ENCODE measurements around the gene RELL1. TPM values are rescaled to one million over a fixed set of nuclear protein-coding genes. Genes with fewer than 3 reads are reported as not detected.

The RELL1 gene
- total and polyA plus RNA-seq, 10 of the 15 experiments (the other 5 are each of a cell fraction or from before 2014, with no cell fraction given) = 0.20 to 10.9 (median 3.9) TPM

DNA sequence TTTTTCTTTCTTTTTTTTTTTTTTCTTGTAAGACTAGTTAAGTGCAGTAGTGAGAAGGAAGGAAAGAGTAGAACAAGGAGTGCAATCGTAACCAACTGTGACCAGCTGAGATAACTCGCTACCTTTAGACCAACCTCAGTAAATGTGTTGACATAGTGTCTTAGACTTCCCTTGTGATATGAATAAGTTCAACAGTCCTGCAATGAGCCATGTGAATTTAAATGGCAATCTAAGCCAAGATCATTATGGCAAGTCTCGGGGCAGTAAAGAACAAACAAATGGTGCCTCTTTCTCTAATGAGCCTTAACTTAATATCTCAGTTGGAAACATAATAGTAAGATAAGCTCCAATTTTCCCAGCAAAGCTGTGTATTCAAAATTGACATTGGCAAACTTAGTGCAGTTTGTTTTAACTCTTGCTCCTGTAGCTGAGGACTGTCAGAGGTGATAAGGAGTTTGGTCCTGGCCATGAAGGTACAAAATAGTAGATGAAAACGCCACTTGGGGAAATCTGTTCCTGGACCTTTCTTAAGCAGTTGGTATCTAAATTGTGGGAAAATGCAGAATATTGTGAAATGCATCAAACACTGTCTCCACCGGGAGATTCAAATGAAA is 13.8 kb upstream of the RELL1 start:
- no peak overlapping the region for H2AFZ ChIP-seq (ENCODE audit: control insufficient read depth, low read depth, low read length)
- no peaks in the 10 kb centered on the region for H3K4me1 ChIP-seq (ENCODE audit: control insufficient read depth, insufficient read depth, low read length)
- ChIA-PET CTCF (no interaction called here), POLR2A (no interaction called here), RAD21 (ENCODE audit: unreplicated experiment) (no interaction called here), SMC1A (ENCODE audit: uncharacterized antibody, unreplicated experiment) (interaction anchor here (1.2 to 1.4 kb wide), 4 partner anchors 13 to 24 kb away, joined by 3 to 4 read pairs (median 3); partner anchors contain the start of gene RELL1)
- no peaks in the 10 kb centered on the region; a peak in 1 of 4 replicates for H3K27me3 ChIP-seq (replicated peaks in 1 of 2; ENCODE audit: control insufficient read depth in 2 of 2, insufficient read depth in 2 of 2, low read length in 1 of 2)
- FAIRE-seq = no peak
- no peaks in the 10 kb centered on the region for H3K9me3 ChIP-seq (replicated peaks; ENCODE audit: control insufficient read depth, insufficient read depth, low read length)
- TF ChIP-seq TCF3 (IDR thresholded peaks at IDR 0.05; ENCODE audit: borderline replicate concordance, insufficient read depth, low read depth, low read length) (no peak), CEBPB (IDR thresholded peaks at IDR 0.05; ENCODE audit: borderline replicate concordance in 1 of 2, low read depth in 2 of 2, low read length in 2 of 2) (no peak), ATF7 (IDR thresholded peaks at IDR 0.05; ENCODE audit: low read depth) (no peak), GABPA (IDR thresholded peaks at IDR 0.05; ENCODE audit: low read depth) (no peak), SIN3A (IDR thresholded peaks at IDR 0.05; ENCODE audit: low read depth, low read length) (no peak), RB1 (IDR thresholded peaks at IDR 0.05; ENCODE audit: borderline replicate concordance) (no peak), SRF (IDR thresholded peaks at IDR 0.05; ENCODE audit: low read depth in 2 of 2, low read length in 2 of 2) (no peak), CBFB (IDR thresholded peaks at IDR 0.05; ENCODE audit: low read depth) (no peak)
- TF ChIP-seq, protein P1, sequence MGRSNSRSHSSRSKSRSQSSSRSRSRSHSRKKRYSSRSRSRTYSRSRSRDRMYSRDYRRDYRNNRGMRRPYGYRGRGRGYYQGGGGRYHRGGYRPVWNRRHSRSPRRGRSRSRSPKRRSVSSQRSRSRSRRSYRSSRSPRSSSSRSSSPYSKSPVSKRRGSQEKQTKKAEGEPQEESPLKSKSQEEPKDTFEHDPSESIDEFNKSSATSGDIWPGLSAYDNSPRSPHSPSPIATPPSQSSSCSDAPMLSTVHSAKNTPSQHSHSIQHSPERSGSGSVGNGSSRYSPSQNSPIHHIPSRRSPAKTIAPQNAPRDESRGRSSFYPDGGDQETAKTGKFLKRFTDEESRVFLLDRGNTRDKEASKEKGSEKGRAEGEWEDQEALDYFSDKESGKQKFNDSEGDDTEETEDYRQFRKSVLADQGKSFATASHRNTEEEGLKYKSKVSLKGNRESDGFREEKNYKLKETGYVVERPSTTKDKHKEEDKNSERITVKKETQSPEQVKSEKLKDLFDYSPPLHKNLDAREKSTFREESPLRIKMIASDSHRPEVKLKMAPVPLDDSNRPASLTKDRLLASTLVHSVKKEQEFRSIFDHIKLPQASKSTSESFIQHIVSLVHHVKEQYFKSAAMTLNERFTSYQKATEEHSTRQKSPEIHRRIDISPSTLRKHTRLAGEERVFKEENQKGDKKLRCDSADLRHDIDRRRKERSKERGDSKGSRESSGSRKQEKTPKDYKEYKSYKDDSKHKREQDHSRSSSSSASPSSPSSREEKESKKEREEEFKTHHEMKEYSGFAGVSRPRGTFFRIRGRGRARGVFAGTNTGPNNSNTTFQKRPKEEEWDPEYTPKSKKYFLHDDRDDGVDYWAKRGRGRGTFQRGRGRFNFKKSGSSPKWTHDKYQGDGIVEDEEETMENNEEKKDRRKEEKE (IDR thresholded peaks at IDR 0.05) = no peak
- BruUV-seq (replicated peaks) = no TSS peak
- no peak overlapping the region for H3K4me3 ChIP-seq
- no peaks in the 10 kb centered on the region for H3K36me3 ChIP-seq (ENCODE audit: control insufficient read depth in 2 of 2, insufficient read depth in 2 of 2, low read length in 1 of 2)
- intact Hi-C loops (cut with micrococcal nuclease; ENCODE audit: unreplicated experiment) = no loop called here
- no peak overlapping the region for H3K9ac ChIP-seq (ENCODE audit: control insufficient read depth, insufficient read depth, low read length)
- H3K27ac ChIP-seq (ENCODE audit: control insufficient read depth, insufficient read depth) = no peak overlapping the region
- H4K20me1 ChIP-seq (ENCODE audit: control insufficient read depth, insufficient read depth) = no peaks in the 10 kb centered on the region
- no peak for DNase-seq (ENCODE audit: low read depth, low spot score)
- 51% methylated on average over 5 of the region's 5 CpGs for WGBS (ENCODE audit: insufficient coverage, insufficient replicate concordance, low lambda C conversion rate, missing lambda C conversion rate)
- H3K79me2 ChIP-seq (ENCODE audit: control insufficient read depth, insufficient read depth, low read length) = no peaks in the 10 kb centered on the region
- no peak overlapping the region for H3K4me2 ChIP-seq (ENCODE audit: control insufficient read depth, insufficient read depth)
- no peak for ATAC-seq
- in situ Hi-C loops (cut with MboI) = no loop called here
